SK-N-SH (cell line): Measurements from ENCODE around the gene KHNYN. TPM values are rescaled to one million over a fixed set of nuclear protein-coding genes. Genes with fewer than 3 reads are reported as not detected.

Experiments used
- CTCF ChIA-PET: fragments of 300-600, 350-600 bp; formaldehyde crosslinking; extraction: SDS; loops from one replicate; lab custom pipeline; 2021; lab: Yijun Ruan, JAX
- POLR2A ChIA-PET: fragments of 350-600 bp; sonication (Branson Sonifier 250); formaldehyde crosslinking; extraction: SDS; loops from one replicate; lab custom pipeline; 2020; ENCODE audit warnings: antibody characterized with exemption, inconsistent platforms; lab: Yijun Ruan, JAX
- DNase-seq: peaks from one replicate; pipeline ENCODE4 v3.0.0; 2012
- H2AFZ ChIP-seq: fragments of 200-600 bp; sonication (generic); 2 replicates; pipeline ENCODE4 v1.8.1; 2016; ENCODE audit warnings: antibody characterized with exemption, mild to moderate bottlenecking, low read depth
- H3F3A ChIP-seq: fragments of 200-600 bp; sonication (generic); replicated peaks from 2 replicates; pipeline ENCODE3; 2016; ENCODE audit warnings: antibody characterized with exemption, mild to moderate bottlenecking; ENCODE audit not compliant: insufficient read depth
- H3K27ac ChIP-seq, 2 experiments: fragments of 200-500 bp in 1 of 2; fragments of 200-600 bp in 1 of 2; sonication (Bioruptor generic) in 1 of 2; sonication (generic), shearing (Covaris generic) in 1 of 2; 2 replicates each; pipeline versions ENCODE4 v1.5.1 to v1.6.1; 2014 to 2016; ENCODE audit warnings: low read depth in 2 of 2, inconsistent platforms in 1 of 2, low read length in 1 of 2, mild to moderate bottlenecking in 1 of 2, mixed read lengths in 1 of 2
- H3K27me3 ChIP-seq: fragments of 200-600 bp; sonication (generic), shearing (Covaris generic); 2 replicates; pipeline ENCODE4 v1.6.1; 2016; ENCODE audit warnings: mixed run types; ENCODE audit not compliant: insufficient read depth
- H3K36me3 ChIP-seq, 2 experiments: fragments of 200-500 bp in 1 of 2; fragments of 200-600 bp in 1 of 2; sonication (Bioruptor generic) in 1 of 2; sonication (generic) in 1 of 2; replicated peaks in 1 of 2; 2 replicates each; pipeline versions ENCODE3 to v1.5.1; 2014 to 2016; ENCODE audit warnings: low read length in 1 of 2, mild to moderate bottlenecking in 1 of 2; ENCODE audit not compliant: insufficient read depth in 2 of 2, control insufficient read depth in 1 of 2
- H3K4me1 ChIP-seq, 2 experiments: fragments of 200-500 bp in 1 of 2; fragments of 200-600 bp in 1 of 2; sonication (Bioruptor generic) in 1 of 2; sonication (generic), shearing (Covaris generic) in 1 of 2; 2 replicates each; pipeline versions ENCODE4 v1.5.1 to v1.6.1; 2014 to 2016; ENCODE audit warnings: low read depth in 1 of 2, low read length in 1 of 2, mixed run types in 1 of 2; ENCODE audit not compliant: insufficient read depth in 2 of 2, control insufficient read depth in 1 of 2
- H3K4me2 ChIP-seq: fragments of 200-600 bp; sonication (generic), shearing (Covaris generic); 2 replicates; pipeline ENCODE4 v1.6.1; 2017; ENCODE audit warnings: mixed run types
- H3K4me3 ChIP-seq, 2 experiments: fragments of 200-500 bp in 1 of 2; fragments of 200-600 bp in 1 of 2; sonication (Bioruptor generic) in 1 of 2; sonication (generic), shearing (Covaris generic) in 1 of 2; 2 replicates each; pipeline versions ENCODE4 v1.5.1 to v1.8.1; 2014 to 2016; ENCODE audit warnings: low read depth in 2 of 2, inconsistent platforms in 1 of 2, low read length in 1 of 2, mild to moderate bottlenecking in 1 of 2, mixed read lengths in 1 of 2, moderate library complexity in 1 of 2
- H3K79me2 ChIP-seq: fragments of 200-600 bp; sonication (generic); 2 replicates; pipeline ENCODE4 v1.8.1; 2017; ENCODE audit warnings: mild to moderate bottlenecking; ENCODE audit not compliant: insufficient read depth
- H3K9ac ChIP-seq: fragments of 200-600 bp; sonication (generic); 2 replicates; pipeline ENCODE4 v1.6.1; 2017; ENCODE audit warnings: mixed run types
- H3K9me2 ChIP-seq: fragments of 200-600 bp; sonication (generic); 2 replicates; pipeline ENCODE4 v1.6.1; 2017; ENCODE audit warnings: mixed run types
- H3K9me3 ChIP-seq: fragments of 200-600 bp; sonication (generic); 2 replicates; pipeline ENCODE4 v1.6.1; 2017; ENCODE audit warnings: mixed run types, mild to moderate bottlenecking, moderate library complexity
- H4K20me1 ChIP-seq: fragments of 200-600 bp; sonication (generic); 2 replicates; pipeline ENCODE4 v1.6.1; 2017; ENCODE audit warnings: mild to moderate bottlenecking, mixed run types; ENCODE audit not compliant: insufficient read depth
- CHD2 ChIP-seq: fragments of 150-350 bp; IDR thresholded peaks from 2 replicates; pipeline ENCODE4 v1.6.1; 2018; ENCODE audit warnings: low read length; ENCODE audit not compliant: partially characterized antibody
- EZH2phosphoT487 ChIP-seq: fragments of 200-600 bp; sonication (generic); IDR thresholded peaks from 2 replicates; pipeline ENCODE4 v1.6.1; 2017; ENCODE audit warnings: low read depth, mixed run types, mild to moderate bottlenecking, antibody characterized with exemption, moderate library complexity, borderline replicate concordance
- FOSL2 ChIP-seq: IDR thresholded peaks from 2 replicates; pipeline ENCODE4 v1.4.0; 2012; ENCODE audit warnings: low read depth, mild to moderate bottlenecking, moderate library complexity, borderline replicate concordance
- FOXM1 ChIP-seq: IDR thresholded peaks from 2 replicates; pipeline ENCODE4 v1.4.0; 2012; ENCODE audit warnings: low read depth, mild to moderate bottlenecking
- GATA2 ChIP-seq: sonication (generic); formaldehyde crosslinking; IDR thresholded peaks from 2 replicates; pipeline ENCODE4 v1.5.0; 2020; ENCODE audit warnings: mild to moderate bottlenecking, missing genetic modification reagents
- MXI1 ChIP-seq: IDR thresholded peaks from 2 replicates; pipeline ENCODE4 v1.6.1; 2012; ENCODE audit warnings: mild to moderate bottlenecking, low read depth, low read length, improper control_type of control experiment
- NFIC ChIP-seq: IDR thresholded peaks from 2 replicates; pipeline ENCODE4 v1.4.0; 2012; ENCODE audit warnings: borderline replicate concordance
- POLR2AphosphoS5 ChIP-seq: IDR thresholded peaks from 2 replicates; pipeline ENCODE4 v1.6.1; 2012; ENCODE audit warnings: low read depth, low read length
- RAD21 ChIP-seq: IDR thresholded peaks from 2 replicates; pipeline ENCODE4 v1.6.1; 2012; ENCODE audit warnings: mild to moderate bottlenecking, low read length
- RCOR1 ChIP-seq: fragments of 150-350 bp; IDR thresholded peaks from 2 replicates; pipeline ENCODE4 v1.6.1; 2017; ENCODE audit warnings: antibody characterized with exemption, low read length
- RXRA ChIP-seq: IDR thresholded peaks from 2 replicates; pipeline ENCODE4 v1.4.0; 2012; ENCODE audit warnings: low read depth, mild to moderate bottlenecking, borderline replicate concordance
- SIN3A ChIP-seq: IDR thresholded peaks from 2 replicates; pipeline ENCODE4 v1.6.1; 2012; ENCODE audit warnings: low read depth, mild to moderate bottlenecking, low read length, moderate library complexity, borderline replicate concordance
- SMC3 ChIP-seq: IDR thresholded peaks from 2 replicates; pipeline ENCODE4 v1.6.1; 2012; ENCODE audit warnings: low read depth, low read length, improper control_type of control experiment
- TAF1 ChIP-seq: IDR thresholded peaks from 2 replicates; pipeline ENCODE4 v1.6.1; 2012; ENCODE audit warnings: low read depth, mild to moderate bottlenecking, low read length, moderate library complexity, borderline replicate concordance
- YY1 ChIP-seq: IDR thresholded peaks from 2 replicates; pipeline ENCODE4 v1.4.0; 2012; ENCODE audit warnings: low read depth, mild to moderate bottlenecking
- WGBS: methylation state at CpG from one replicate; pipeline ENCODE4 v1.1.6; 2017; ENCODE audit warnings: low lambda C conversion rate; 5-methylcytosine and 5-hydroxymethylcytosine counted together
- polyA plus RNA-seq, 3 experiments: library from polyadenylated mRNA; depleted of rRNA; stranded (reverse); fragments of >200 nt; gene quantifications; 2 replicates each; pipeline ENCODE4 v1.2.3, GENCODE V29; 2012
- TF ChIP-seq, protein P1 (sequence below): fragments of 150-350 bp; IDR thresholded peaks from 2 replicates; pipeline ENCODE4 v1.6.1; 2017; ENCODE audit warnings: antibody characterized with exemption, low read length, low read depth, borderline replicate concordance
- TF ChIP-seq, protein P2 (sequence below): IDR thresholded peaks from 2 replicates; pipeline ENCODE4 v1.4.0; 2012; ENCODE audit warnings: low read depth, borderline replicate concordance
- TF ChIP-seq, protein P3 (sequence below): fragments of 200-600 bp; sonication (generic); IDR thresholded peaks from 2 replicates; pipeline ENCODE4 v1.6.1; 2017; ENCODE audit warnings: antibody characterized with exemption, mild to moderate bottlenecking, moderate library complexity

KHNYN gene
- polyA plus RNA-seq, 1 of the 3 experiments (the other 2 are of a cell fraction), result 18.3 TPM

DNA sequence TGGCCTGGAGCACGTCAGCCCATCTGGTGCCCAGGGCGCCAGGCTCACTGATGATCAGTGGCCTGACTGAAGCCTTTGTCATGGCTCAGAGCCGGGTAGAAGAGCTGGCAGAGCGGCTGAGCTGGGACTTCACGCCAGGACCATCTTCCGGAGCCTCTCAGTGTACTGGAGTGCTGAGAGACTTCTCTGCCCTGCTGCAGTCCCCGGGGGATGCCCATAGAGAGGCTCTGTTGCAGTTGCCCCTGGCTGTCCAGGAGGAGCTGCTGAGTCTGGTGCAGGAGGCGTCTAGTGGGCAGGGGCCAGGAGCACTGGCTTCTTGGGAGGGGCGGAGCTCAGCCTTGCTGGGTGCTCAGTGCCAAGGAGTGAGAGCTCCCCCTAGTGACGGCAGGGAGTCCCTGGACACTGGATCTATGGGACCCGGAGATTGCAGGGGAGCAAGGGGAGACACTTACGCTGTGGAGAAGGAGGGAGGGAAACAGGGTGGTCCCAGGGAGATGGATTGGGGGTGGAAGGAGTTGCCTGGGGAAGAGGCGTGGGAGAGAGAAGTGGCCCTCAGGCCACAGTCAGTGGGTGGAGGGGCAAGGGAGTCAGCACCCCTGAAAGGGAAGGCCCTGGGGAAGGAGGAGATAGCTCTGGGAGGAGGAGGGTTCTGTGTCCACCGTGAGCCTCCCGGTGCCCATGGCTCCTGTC lies 2.0 kb downstream of the KHNYN start:
- POLR2A ChIA-PET, result interaction anchor here (0.7 to 3.9 kb wide), 12 partner anchors 12 to 189 kb away, joined by 3 to 37 read pairs (median 4); partner anchors contain the start of gene TINF2

More for the DNA sequence above, 2.0 kb downstream of the KHNYN start:
- Histone ChIP-seq H3K27me3 (no peaks in the 10 kb centered on the region), H3K9me3 (no peaks in the 10 kb centered on the region), H3K4me2 (peak overlapping the region; percentile 98), H3K9ac (no peak overlapping the region), H3K27ac (peak overlapping the region in 1 of 2 experiments; percentile 40; a peak in 1 of 4 replicates), H3K79me2 (peaks cover 31% of the 10 kb centered on the region), H2AFZ (no peak overlapping the region), H3K4me1 (peaks cover 21 to 26% of the 10 kb centered on the region in 2 experiments; a peak in 2 of 4 replicates), H4K20me1 (peaks cover 16% of the 10 kb centered on the region), H3K9me2 (no peaks in the 10 kb centered on the region), H3K36me3 (peaks cover 22 to 31% of the 10 kb centered on the region in 2 experiments), H3F3A (peaks cover 19% of the 10 kb centered on the region), H3K4me3 (peak overlapping the region; percentile 71 to 87)
- WGBS, result 30% methylated on average over 11 of the region's 15 CpGs
- CTCF ChIA-PET, result interaction anchor here (0.6 to 16.4 kb wide), 51 partner anchors 9 to 270 kb away, joined by 3 to 445 read pairs (median 5); partner anchors contain the start of genes ADCY4, CIDEB, IPO4 and IRF9
- peak; percentile 93 for DNase-seq
- TF ChIP-seq, protein P1, sequence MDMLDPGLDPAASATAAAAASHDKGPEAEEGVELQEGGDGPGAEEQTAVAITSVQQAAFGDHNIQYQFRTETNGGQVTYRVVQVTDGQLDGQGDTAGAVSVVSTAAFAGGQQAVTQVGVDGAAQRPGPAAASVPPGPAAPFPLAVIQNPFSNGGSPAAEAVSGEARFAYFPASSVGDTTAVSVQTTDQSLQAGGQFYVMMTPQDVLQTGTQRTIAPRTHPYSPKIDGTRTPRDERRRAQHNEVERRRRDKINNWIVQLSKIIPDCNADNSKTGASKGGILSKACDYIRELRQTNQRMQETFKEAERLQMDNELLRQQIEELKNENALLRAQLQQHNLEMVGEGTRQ, result peak; percentile 12; the same call in 1 of the 2 replicates
- TF ChIP-seq YY1 (no peak), TAF1 (no peak), SMC3 (peak; percentile 88), RCOR1 (peak; percentile 39; the same call in 1 of the 2 replicates), GATA2 (CRISPR knock-in tag) (no peak), RAD21 (peak; percentile 94), SIN3A (no peak), RXRA (no peak), CHD2 (peak; percentile 18), FOSL2 (no peak), NFIC (peak; percentile 32; the same call in 1 of the 2 replicates), MXI1 (0 out of 2 replicates have a peak, but pooled peaks have one; percentile 25), POLR2AphosphoS5 (no peak), FOXM1 (no peak), EZH2phosphoT487 (no peak)
- TF ChIP-seq, protein P2, sequence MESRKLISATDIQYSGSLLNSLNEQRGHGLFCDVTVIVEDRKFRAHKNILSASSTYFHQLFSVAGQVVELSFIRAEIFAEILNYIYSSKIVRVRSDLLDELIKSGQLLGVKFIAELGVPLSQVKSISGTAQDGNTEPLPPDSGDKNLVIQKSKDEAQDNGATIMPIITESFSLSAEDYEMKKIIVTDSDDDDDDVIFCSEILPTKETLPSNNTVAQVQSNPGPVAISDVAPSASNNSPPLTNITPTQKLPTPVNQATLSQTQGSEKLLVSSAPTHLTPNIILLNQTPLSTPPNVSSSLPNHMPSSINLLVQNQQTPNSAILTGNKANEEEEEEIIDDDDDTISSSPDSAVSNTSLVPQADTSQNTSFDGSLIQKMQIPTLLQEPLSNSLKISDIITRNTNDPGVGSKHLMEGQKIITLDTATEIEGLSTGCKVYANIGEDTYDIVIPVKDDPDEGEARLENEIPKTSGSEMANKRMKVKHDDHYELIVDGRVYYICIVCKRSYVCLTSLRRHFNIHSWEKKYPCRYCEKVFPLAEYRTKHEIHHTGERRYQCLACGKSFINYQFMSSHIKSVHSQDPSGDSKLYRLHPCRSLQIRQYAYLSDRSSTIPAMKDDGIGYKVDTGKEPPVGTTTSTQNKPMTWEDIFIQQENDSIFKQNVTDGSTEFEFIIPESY, result no peak
- TF ChIP-seq, protein P3, sequence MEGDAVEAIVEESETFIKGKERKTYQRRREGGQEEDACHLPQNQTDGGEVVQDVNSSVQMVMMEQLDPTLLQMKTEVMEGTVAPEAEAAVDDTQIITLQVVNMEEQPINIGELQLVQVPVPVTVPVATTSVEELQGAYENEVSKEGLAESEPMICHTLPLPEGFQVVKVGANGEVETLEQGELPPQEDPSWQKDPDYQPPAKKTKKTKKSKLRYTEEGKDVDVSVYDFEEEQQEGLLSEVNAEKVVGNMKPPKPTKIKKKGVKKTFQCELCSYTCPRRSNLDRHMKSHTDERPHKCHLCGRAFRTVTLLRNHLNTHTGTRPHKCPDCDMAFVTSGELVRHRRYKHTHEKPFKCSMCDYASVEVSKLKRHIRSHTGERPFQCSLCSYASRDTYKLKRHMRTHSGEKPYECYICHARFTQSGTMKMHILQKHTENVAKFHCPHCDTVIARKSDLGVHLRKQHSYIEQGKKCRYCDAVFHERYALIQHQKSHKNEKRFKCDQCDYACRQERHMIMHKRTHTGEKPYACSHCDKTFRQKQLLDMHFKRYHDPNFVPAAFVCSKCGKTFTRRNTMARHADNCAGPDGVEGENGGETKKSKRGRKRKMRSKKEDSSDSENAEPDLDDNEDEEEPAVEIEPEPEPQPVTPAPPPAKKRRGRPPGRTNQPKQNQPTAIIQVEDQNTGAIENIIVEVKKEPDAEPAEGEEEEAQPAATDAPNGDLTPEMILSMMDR, result peak; percentile 96
